ENCODE results near the gene RPS27.

- TF ChIP-seq CTCF (IDR thresholded peaks at IDR 0.05; ENCODE audit: insufficient read depth, low read length) (no peak), SPI1 (IDR thresholded peaks at IDR 0.05; ENCODE audit: borderline replicate concordance, low read depth) (no peak), POLR2AphosphoS5 (IDR thresholded peaks at IDR 0.05; ENCODE audit: low read depth) (no peak), REST (IDR thresholded peaks at IDR 0.05; ENCODE audit: insufficient replicate concordance, low read depth) (no peak)
Measured at GRCh38 chr1:153970346-153970745, 20.2 kb upstream of the RPS27 start.

Data from HL-60 (cell line).